Measurements from ENCODE around the gene OCIAD2. TPM values are rescaled to one million over a fixed set of nuclear protein-coding genes. Genes with fewer than 3 reads are reported as not detected.

The OCIAD2 gene
- total and polyA plus RNA-seq, 5 experiments from 2014 or later: 110 to 277 (median 261) TPM

- POLR2A ChIA-PET: interaction anchor here (2.3 kb wide), 1 partner anchor 14 kb away, joined by 5 read pairs; the partner anchor contains the start of gene OCIAD1
- Mint-ChIP-seq H3K4me3 (no peak overlapping the region), H3K27ac (peak overlapping the region in 2 of 10 donors; percentile 3 to 69), H3K36me3 (peaks cover 19 to 76% (median 35%) of the 10 kb centered on the region in 3 donors), H3K27me3 (no peaks in the 10 kb centered on the region), H3K4me1 (peaks cover 14 to 34% (median 23%) of the 10 kb centered on the region in 4 donors), H3K9me3 (peaks cover 0 to 4% (median 0%) of the 10 kb centered on the region in 9 donors)
- DNase-seq: no peak
- no peak for ATAC-seq
Observed at GRCh38 chr4:48844843-48845242, 61.7 kb downstream of the OCIAD2 start.

- Mint-ChIP-seq H3K27ac (peak overlapping the region in 1 of 10 donors; percentile 48), H3K36me3 (peaks cover 13 to 91% (median 23%) of the 10 kb centered on the region in 3 donors), H3K4me1 (peaks cover 16 to 40% (median 26%) of the 10 kb centered on the region in 4 donors), H3K27me3 (no peaks in the 10 kb centered on the region), H3K4me3 (no peak overlapping the region), H3K9me3 (no peaks in the 10 kb centered on the region)
- ATAC-seq (no peak), DNase-seq (no peak)
- POLR2A ChIA-PET: interaction anchor here (1.1 kb wide), 1 partner anchor 10 kb away, joined by 4 read pairs; the partner anchor contains the start of gene OCIAD1
Observed at GRCh38 chr4:48841045-48841827, 65.3 kb downstream of the OCIAD2 start.

GRCh38 chr4:48836658-48837057, 69.9 kb downstream of the OCIAD2 start:
- peaks cover 4 to 82% (median 22%) of the 10 kb centered on the region in 3 donors for H3K36me3 Mint-ChIP-seq
- peak overlapping the region in 3 of 10 donors; percentile 6 to 50 (median 35) for H3K27ac Mint-ChIP-seq
- POLR2A ChIA-PET: no interaction called here
- H3K4me3 Mint-ChIP-seq: no peak overlapping the region
- DNase-seq (no peak), ATAC-seq (no peak)
- no peaks in the 10 kb centered on the region for H3K27me3 Mint-ChIP-seq
- H3K4me1 Mint-ChIP-seq: peaks cover 13 to 51% (median 36%) of the 10 kb centered on the region in 4 donors
- H3K9me3 Mint-ChIP-seq: no peaks in the 10 kb centered on the region

Other genes starting within 250 kb of the OCIAD2 start
- 100 to 1,000 TPM; 111 to 119 TPM for gene FRYL, start 126.5 kb downstream of the OCIAD2 start, total RNA-seq
- gene FRYL, start 126.5 kb downstream of the OCIAD2 start, polyA plus RNA-seq: 10 to 100 TPM; 31.4 to 36.4 (median 31.6) TPM
- gene OCIAD1, start 75.7 kb downstream of the OCIAD2 start, total RNA-seq: 100 to 1,000 TPM; 125 to 131 TPM
- 100 to 1,000 TPM; 172 to 191 (median 188) TPM for gene OCIAD1, start 75.7 kb downstream of the OCIAD2 start, polyA plus RNA-seq
- gene CWH43, start 79.5 kb upstream of the OCIAD2 start, total RNA-seq: not detected
- not detected for gene CWH43, start 79.5 kb upstream of the OCIAD2 start, polyA plus RNA-seq

Measured in naive thymus-derived CD8-positive, alpha-beta T cell (primary cell).